ENCODE results near the gene MATN1.

MATN1 gene

DNA sequence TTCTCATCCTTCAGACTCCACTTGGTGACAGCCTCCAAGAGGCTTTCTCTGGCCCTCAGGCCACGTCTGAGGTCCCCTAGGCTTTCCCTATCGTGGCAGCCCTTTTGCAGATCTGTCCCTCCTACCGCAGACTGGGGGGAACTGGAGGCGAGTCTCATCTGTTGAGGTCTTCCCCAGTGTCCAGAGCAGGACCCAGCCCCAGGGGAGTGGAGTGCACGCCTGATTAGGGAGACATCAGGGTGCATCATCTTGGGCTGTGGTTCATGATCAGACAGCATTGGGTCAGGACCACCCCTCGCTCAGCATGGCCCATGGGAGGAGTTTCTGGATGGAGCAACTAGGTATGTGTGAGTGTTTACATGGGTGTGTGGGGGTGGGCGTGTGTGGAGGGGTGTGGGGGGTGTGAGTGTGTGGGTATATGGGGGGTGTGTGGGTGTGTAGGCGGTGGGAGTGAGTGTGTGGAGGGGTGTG, 8.5 kb upstream of the MATN1 start:
- no peak for DNase-seq (ENCODE audit: low read depth in 2 of 2)

DNA sequence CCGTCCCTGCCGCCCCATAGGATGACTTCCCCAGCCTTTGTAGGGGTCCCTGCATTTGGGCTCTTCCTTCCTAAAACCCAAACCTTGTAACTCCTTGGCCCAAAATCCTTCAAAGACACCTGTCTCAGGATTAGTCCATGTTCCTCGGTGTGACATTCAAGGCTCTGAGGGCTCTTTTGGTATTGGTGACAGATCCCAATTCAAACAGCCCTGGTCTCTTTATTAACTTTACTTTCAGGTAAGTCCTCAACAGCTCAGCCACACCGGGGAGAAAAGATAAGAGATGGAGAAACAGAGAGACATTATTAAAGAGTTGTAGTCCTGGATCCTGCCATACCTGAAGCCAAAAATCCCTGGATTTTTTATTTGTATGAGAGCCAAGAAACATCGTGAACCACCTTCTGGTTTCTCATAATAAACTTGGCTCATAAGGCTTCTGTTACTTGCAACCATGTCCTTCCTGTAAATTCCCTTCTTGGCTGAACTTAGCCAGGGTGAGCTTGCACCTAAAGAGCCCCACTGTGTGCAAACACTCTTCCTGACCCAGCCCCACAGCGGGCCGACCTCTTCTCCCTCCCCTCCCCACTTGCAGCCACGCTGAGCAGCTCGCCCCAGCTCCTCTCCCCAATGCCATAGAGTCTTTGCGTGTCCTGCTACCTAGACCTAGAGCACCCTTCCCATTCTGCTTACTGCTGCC, 7.9 kb upstream of the MATN1 start:
- DNase-seq (ENCODE audit: low read depth in 2 of 2) = no peak

DNA sequence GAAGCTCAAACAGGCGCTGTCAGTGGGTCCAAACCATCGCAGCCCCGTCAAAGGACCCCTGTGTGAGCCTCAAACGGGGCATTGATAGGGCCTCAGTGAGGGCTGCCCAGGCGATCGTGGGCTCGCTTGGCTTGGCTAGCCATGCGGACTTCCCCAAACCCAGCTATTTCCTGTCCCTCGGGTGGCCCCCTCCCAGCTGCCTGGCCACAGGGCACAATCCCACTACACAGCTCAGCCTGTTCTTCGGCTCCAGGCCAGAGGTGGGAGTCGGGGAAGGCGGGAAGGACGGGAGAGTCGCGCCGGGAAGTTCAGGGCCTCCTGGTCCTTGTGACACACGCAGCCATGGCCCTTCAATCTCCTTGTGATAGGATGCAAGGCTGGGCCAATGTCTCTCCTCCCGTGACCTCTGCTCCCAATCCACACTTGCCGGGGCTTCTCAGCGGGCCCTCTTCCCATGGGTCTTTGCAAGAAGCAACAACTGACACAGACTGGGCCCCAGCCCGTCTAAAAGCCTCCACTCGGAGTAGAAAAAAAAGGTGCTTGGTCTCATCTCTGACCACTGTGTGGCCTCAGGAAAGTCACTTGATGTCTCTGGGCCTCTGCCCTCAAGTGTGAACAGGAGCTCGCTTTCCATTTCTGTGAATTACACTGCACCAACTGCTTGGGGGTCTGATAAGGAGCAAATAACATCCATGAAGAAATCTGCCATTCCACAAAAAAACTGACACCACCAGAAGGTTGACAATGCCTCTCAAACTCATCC, 7.1 kb upstream of the MATN1 start:
- no peak for DNase-seq (ENCODE audit: low read depth in 2 of 2)

DNA sequence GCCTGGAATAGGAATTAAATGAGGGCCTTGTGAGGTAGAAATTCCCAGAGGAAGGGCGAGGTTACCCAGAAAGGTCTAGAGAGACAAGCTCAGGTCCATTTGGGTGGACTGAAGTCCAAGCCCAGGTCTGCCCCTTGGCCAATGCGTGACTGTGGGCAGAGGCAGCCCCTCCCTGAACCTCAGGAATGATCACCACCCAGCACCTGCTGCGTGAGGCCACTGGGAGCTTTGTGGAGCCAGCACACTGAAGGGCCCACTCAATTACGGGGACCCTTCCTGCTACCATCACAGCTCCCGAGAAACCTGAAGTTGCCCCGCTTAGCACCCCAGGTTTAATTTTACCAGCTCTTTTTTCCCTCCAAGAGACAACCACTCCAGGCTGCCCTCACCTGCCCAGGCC, 6.5 kb upstream of the MATN1 start:
- no peak for DNase-seq (ENCODE audit: low read depth in 2 of 2)

DNA sequence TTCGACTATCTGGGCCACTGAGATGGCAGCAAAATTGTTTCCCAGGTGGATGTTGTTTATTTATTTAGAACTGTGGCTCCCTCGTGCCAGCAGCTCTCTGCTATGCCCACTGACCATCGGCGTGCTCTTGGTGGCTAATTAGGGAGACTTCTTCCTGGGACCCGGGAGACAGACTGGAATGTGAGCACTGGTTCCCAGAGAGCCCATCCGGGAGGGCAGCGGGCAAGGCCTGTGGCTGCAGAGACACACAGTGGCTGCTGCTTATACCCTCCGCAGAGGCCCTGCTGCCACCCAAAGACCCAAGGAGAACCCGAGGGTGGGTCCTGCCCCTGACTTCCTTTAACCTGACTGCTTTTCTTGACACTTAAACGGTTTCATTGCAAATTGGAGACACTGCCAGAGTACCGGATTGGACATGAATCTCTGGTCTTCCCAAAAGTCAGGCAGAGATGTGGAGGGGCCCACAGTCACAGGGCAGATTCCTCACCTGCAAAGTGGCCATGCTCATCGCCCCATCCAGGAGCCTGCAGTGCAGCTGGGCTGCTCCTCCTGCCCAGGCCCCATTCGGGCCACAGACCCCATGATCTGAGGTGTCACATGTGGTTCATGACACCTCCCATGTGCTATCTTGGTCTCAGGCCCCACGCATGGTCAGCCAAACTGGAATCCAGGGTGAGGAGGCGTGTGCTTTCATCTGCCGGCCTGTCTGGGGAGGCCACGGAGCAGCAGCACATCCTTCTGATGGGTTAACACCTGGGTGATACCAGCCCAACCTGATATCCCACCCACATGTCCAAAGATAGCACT, 5.7 kb upstream of the MATN1 start:
- no peak for DNase-seq (ENCODE audit: low read depth in 2 of 2)

DNA sequence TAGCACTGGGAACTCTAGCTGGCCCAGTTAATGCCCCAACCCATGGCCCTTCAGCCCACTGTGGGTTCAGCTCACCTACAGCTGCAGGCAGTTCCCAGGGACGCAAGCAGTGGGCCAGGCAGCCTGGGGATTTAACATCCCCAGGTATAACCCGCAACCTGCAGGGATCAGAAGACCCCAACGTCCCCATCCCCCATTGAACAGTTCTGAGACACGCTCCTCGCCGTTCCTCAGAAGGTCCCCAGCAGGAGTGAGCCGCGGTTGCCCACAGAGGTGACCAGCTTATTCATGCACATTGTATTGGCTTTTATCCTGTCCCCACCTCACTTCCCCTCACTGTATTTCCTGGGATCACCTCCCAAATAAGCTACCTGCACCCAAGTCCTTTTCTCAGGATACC, 5.0 kb upstream of the MATN1 start:
- DNase-seq (ENCODE audit: low read depth in 2 of 2) = no peak

DNA sequence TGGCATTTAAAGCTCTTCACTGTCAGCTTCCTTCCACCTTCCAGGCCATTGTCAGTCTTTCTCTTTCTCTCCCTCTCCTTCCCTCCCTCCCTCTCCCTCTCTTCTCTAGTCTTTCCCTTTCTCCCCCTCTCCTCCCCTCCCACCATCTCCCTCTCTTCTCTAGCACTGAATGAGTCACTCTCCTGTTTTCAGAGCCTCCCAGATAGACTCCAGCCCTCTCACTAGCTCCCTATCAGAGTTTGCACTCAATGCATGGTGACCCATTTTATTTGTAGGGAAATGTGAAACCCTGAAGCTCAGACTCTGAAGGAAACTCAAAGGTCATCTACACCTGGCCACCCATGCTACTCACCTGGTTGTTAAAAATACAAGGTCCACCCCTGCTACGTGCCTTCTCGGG, 4.4 kb upstream of the MATN1 start:
- DNase-seq (ENCODE audit: low read depth in 2 of 2) = no peak

DNA sequence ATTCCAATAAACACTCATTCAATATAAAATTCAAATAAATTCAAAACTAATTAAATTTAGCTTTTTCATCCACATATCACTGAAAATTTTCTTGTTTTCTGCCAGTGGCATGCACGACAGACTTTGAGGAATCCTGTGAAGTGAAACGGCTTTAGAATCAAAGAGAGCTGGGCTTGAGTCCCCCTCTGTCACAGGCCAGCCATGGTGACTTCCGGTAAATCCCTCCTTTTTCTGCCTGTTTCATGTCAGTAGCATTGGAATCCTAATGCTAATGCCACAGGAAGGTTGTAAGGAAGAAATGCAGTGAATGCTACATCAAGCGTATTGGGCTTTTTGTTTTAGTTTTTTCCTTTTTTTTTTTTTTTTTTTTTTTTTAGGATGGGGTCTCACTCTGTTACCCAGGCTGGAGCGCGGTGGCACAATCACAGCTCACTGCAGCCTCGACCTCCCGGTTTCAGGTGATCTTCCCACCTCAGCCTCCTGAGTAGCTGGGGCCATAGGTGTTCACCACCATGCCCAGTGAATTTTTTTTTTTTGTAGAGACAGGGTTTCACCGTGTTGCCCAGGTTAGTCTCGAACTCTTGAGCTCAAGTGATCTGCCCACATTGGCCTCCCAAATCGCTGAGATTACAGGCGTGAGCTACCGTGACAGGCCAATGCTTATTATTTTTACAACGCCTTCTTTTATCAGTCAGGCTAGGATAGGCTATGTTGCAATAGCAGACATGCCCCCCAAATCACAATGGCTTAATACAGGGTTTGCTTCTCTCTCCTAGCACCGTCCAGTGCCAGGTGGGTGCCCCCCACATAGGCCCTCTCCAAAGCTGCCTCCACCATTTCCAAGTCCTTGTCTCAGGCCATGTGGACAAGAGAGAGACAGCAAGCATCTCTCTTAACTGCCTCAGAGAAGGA, 3.6 kb upstream of the MATN1 start:
- no peak for DNase-seq (ENCODE audit: low read depth in 2 of 2)

DNA sequence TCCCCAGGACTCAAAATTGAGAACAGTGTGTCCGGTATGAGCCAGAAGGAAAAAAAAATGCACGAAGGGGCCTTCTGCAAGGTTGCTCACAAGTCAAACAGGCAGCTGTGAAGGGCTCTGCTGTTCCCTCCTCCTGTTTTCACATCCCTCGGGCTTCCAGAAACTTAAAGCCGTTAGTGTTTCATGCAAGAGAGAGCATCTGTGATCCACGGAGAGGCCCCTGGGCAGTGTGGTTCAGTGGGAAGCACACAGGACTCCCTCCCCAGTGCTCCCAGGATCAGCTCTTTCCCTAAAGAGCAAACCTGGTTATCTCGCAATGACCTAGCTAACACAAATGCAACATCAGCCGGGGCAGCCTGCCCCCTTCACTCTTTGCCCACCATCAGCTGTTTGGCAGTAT, 2.9 kb upstream of the MATN1 start:
- DNase-seq (ENCODE audit: low read depth in 2 of 2) = no peak

DNA sequence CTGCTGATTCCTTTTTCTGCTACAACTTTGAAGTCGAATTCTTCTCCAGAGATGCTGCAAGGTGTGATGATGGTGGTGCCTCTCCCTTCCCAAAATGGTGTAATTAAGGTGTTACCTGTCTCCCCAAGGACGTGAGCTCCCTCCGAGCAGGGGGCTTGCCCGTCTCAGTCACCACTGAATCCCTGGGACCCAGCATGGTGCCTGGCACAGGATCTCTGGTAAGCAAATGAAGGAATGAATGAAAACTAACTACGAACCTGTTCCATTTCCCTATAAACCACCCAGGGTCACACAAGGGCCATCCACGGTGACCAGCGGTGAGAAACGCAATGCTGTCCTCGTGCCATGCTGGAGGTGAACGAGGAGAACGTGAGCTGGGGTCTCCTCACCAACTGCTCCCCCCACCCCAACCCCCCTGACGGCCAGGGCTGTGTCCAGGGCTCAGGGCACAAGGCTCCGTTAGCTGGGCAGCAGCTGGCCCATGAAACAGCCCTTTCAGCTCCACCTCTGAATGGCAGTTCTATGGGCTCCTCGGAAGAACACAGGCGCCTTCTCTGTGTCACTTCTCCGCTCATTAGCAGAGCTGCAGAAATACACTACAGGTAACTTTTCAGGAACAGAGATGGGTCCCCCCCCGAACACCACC, 2.2 kb upstream of the MATN1 start:
- DNase-seq (ENCODE audit: low read depth in 2 of 2) = no peak

DNA sequence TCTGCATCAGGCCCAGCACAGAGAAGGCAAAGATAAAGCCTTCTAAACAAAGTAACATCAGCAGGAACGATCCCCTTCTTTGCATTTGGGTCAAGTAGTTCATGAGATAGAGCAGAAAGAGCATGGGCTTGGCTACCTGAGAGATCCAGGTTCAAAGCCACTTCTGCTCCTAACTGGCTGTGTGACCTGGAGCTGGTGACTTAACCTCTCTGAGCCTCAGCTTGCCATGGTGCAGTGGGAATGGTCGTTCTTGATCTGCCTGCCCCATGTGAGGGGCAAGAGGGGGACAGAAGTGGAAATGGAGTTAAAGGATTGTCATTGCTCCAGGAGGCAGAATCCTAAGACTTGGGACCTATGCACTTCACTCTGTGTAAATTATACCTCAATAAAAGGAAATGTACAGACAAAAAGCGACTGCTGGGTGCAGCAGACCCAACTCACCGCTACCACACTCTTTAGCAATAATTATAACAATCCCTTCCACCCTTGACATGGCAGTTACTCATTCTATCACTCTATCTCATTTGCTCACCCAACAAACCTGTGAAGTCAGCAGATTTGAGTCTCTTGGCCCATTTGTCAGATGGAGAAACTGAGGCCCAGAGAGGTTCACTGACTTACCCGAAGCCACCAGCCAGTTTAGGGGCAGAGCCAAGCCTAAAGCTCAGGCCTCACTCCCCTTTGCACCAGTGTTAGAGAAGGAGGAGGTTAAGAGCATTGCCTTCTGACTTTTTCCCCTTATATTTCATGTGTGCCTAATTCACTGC, 1.5 kb upstream of the MATN1 start:
- no peak for DNase-seq (ENCODE audit: low read depth in 2 of 2)

DNA sequence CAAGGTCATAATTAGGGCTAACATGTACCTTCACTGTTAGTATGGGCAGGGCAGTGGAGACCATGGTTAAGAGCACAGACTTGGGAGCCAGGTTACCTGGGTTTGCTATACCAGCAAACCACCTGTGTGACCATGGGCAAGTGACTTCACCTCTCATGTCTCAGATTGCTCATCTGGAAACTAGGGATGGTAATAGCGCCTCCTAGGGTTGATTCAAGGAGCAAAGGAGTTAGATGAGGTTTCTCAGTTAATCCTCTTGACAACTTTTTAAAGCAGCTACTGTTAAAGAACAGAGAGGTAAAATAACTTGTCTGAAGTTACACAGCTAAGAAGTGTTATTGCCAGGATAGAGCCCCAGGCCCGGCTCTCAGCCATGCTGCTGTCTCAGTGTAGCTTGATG, 790 bp upstream of the MATN1 start:
- no peak for DNase-seq (ENCODE audit: low read depth in 2 of 2)

DNA sequence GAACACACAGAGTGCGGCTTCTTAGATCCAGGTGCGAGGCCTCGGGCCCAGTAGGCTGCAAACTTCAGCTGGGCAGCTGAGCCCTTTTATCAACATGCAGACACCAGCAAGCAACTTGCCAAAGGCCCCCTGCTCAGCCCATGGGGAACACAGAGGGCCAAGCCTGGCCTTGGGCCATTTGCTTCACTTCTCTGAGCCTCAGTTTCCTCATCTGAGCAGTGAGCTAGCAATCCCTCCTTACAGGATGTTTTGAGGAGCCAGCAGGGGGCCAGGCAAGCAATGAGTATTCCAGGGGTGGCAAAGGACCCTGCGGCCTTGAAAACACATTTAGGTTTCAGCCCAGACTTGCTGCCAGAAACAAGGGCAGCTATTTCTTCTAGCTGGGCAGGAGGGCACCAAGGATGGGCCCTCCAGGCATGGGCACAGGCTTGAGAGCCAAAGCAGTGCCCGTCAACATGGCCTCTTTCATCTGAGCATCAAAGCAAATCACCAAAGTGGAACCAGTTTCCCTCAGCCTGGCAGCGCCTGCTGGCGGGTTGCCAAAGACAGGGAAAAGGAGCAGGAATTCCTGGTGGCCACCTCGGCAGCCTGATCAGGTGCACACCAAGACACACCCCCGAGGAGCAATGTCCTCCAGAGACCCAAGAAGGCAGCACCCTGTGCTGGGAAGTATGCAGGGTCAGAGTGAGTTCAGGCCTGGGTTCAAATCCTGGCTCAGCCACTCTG, 1.4 kb downstream of the MATN1 start:
- no peak for DNase-seq (ENCODE audit: low read depth in 2 of 2)

DNA sequence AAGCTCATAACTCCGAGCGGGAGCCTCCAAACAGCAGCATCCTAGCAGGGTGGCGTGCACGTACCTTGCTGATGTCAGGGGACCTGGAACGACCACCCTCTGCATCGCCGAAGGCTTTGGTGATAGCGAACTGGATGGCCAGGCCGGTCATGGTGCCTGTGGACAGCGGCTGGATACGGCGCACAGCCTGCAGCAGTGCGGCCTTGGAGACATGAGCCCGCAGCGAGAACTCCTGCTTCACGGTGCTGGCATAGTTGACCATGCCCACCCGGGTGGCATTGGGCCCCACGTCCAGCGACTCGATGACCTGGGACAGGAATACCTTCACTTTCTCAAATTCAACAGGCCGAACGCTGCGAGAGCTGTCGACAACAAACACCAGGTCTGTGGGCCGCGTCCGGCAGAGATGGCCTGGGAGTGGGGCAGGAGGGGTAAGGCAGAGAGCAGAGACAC, 2.0 kb downstream of the MATN1 start:
- no peak for DNase-seq (ENCODE audit: low read depth in 2 of 2)

DNA sequence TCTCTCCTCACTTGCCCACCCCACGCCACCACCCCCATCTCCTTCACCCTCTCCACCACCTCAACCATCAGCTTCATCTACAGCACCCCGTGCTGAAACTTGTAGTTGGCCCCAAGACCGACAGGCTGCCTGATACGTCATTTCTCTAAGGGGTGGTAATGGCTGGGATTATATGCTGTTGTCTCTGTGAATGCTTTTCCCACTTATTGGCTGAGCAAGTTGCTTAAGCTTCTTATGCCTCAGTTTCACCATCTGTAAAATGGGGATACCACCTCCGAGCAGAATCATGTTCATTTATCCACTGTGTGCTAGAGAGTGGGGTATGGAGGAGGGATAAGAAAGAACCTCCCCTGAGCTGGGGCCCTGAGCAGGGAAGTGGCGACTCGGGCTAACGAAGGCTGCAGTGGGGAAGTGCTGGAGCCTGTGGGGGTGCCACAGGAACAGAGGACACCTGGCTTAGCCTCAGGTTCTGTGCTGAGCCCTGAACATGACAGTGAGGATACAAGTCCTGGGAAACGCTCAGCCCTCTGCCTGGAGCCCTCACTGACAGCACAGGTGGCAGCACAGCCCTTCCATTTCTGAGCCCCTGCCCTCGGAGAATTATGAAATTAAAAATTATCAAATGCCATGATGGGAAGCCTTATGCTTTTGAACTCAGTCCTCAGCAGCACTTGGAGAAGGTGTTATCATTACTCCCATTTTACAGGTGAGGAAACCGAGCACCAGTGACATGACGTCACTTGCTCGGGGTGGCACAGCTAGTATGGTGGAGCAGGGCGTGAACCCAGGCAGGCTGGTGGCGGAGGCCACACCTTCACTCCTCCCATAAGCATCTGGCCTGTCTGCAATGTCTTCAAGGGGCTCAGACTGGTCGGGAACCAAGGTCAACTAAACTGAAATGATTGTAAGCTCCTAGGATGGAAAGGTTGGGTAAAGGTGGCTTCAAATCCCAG, 2.8 kb downstream of the MATN1 start:
- no peak for DNase-seq (ENCODE audit: low read depth in 2 of 2)

DNA sequence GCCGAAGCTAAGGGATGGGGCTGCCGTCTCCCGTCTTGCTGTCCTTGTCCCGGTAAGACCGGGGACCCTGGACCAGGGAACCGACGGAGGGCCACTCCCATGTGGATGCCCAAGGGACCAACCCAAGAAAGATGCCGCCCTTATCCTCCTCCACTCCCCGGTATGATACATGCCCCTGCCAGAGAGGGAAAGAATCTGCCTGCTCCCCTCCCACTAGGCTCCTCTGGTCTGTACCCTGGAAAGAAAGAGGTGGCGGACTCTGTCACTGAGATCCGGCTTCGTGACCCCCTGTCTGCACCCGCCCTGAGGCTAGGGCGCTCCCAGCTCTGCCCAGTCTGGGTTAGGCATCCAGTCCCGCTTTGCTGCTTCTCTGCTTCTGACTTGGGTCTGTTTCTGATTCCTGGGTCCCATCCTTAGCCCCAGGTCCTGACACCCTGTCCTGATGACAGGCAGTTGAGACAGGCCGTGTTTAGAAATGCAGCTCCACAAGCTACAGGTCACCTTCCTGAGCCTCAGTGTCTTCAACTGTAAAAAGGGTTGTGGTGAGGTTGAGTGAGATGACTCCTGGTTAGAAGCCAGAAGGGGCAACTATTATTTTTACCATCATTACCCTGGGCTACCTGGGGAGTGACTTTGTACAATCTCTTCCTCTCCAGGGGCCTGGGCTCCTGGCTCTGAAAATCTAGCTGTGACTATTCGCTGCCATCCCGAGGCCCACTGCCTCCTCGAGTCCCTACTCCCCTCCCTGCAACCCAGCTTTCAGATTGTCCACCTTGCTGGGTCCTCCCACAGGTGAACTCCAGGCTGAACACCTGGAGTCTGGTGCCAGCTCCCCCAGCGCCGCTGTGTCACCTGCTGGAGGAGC, 3.7 kb downstream of the MATN1 start:
- no peak for DNase-seq (ENCODE audit: low read depth in 2 of 2)

DNA sequence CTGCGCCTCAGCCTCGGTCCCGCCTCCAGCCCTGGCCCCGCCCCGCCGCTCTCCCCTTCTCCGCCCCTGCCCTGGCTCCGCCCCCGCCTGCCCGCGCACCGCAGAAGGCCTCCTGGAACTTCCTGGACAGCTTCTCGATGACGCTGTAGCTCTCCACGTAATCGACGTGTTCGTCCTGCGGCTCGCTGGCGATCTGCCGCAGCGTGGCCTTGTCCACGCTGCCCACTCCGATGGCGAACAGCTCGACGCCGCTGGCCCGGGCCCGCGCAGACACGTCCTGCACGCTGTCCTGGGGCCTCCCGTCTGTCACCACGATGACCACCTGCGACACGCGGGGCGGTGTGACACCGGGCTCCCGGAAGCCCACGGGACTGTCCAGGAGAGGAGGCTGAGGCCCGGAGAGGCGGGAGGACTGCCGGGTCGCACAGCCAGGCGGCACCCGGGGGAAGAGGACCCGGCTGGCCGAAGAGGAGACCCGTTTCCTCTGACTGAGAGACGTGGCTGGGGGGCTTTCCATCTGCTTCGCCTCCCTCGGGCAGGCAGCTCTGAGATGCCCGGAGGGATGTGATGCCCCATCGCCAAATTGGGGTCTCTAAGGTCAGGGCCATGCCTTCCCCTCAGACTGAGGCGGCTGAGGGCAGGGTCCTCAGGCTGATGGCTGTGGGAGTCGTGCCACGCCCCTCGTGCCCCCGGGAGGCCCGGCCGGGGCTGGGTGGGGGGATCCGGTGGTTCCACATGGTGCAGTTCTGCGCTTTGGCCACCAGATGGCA, 4.6 kb downstream of the MATN1 start:
- DNase-seq (ENCODE audit: low read depth in 2 of 2) = peak; percentile 75

Data from stimulated activated CD8-positive, alpha-beta memory T cell treated with anti-CD3 and anti-CD28 coated beads, Interleukin-7, amount 100 ng/mL, for 4 hours (primary cell).